Smooth muscle cell (in vitro differentiated cells): ENCODE data around the gene NF1. TPM values are rescaled to one million over a fixed set of nuclear protein-coding genes. Genes with fewer than 3 reads are reported as not detected.
A peak's percentile ranks its signal among the peaks of the same experiment; 100 is the strongest.

Source experiments
- DNase-seq: peaks from one replicate; lab custom pipeline; 2025; ENCODE audit not compliant: unreplicated experiment; lab: John Stamatoyannopoulos, UW
- H2AFZ ChIP-seq: fragments of 200-600 bp; sonication (generic); 2 replicates; pipeline ENCODE4 v1.6.0; 2016; ENCODE audit warnings: antibody characterized with exemption, low read depth, mild to moderate bottlenecking
- H3F3A ChIP-seq: fragments of 200-600 bp; sonication (generic); 2 replicates; pipeline ENCODE4 v1.6.0; 2017; ENCODE audit warnings: antibody characterized with exemption, low read depth
- H3K27ac ChIP-seq: fragments of 200-600 bp; sonication (generic); 2 replicates; pipeline ENCODE4 v1.5.1; 2016; ENCODE audit warnings: low read depth, mild to moderate bottlenecking
- H3K27me3 ChIP-seq: fragments of 200-600 bp; sonication (generic); 2 replicates; pipeline ENCODE4 v1.6.1; 2016; ENCODE audit warnings: low read depth, mild to moderate bottlenecking
- H3K36me3 ChIP-seq: fragments of 200-600 bp; sonication (generic); 2 replicates; pipeline ENCODE4 v1.5.1; 2016; ENCODE audit warnings: low read depth
- H3K4me1 ChIP-seq: fragments of 200-600 bp; sonication (generic); 2 replicates; pipeline ENCODE4 v1.5.1; 2016; ENCODE audit warnings: low read depth
- H3K4me2 ChIP-seq: fragments of 200-600 bp; sonication (generic); 2 replicates; pipeline ENCODE4 v1.6.0; 2016; ENCODE audit warnings: mild to moderate bottlenecking
- H3K4me3 ChIP-seq: fragments of 200-600 bp; sonication (generic); 2 replicates; pipeline ENCODE4 v1.5.1; 2016; ENCODE audit warnings: mild to moderate bottlenecking
- H3K79me2 ChIP-seq: fragments of 200-600 bp; sonication (generic); 2 replicates; pipeline ENCODE4 v1.6.0; 2016; ENCODE audit warnings: low read depth, mild to moderate bottlenecking
- H3K9ac ChIP-seq: fragments of 200-600 bp; sonication (generic); 2 replicates; pipeline ENCODE4 v1.6.0; 2016; ENCODE audit warnings: low read depth
- H3K9me3 ChIP-seq: fragments of 200-600 bp; sonication (generic); replicated peaks from 2 replicates; pipeline ENCODE4 v1.5.1; 2016; ENCODE audit warnings: low read depth
- H4K20me1 ChIP-seq: fragments of 200-600 bp; sonication (generic); 2 replicates; pipeline ENCODE4 v1.6.0; 2016; ENCODE audit warnings: low read depth
- CTCF ChIP-seq: fragments of 200-600 bp; sonication (generic); IDR thresholded peaks from 2 replicates; pipeline ENCODE4 v1.5.1; 2017; ENCODE audit warnings: borderline replicate concordance, mild to moderate bottlenecking, antibody characterized with exemption; ENCODE audit not compliant: insufficient read depth, poor library complexity, severe bottlenecking
- WGBS: methylation state at CpG from one replicate; pipeline ENCODE4 v1.1.7; 2016; ENCODE audit warnings: low lambda C conversion rate; 5-methylcytosine and 5-hydroxymethylcytosine counted together
- polyA plus RNA-seq: library from polyadenylated mRNA; unstranded; fragments of >200 nt; fragmentation: Nextera tagmentation; extraction: Ambion mirVana; gene quantifications from 2 replicates; pipeline ENCODE4 v1.2.1, GENCODE V29; 2016
- total RNA-seq: library from RNA; depleted of rRNA; stranded (reverse); fragments of >200 nt; gene quantifications from 2 replicates; pipeline ENCODE4 v1.2.3, GENCODE V29; 2014

The NF1 gene
- total and polyA plus RNA-seq, 2 experiments from 2014 or later, result 7.6 to 74.3 TPM

GRCh38 chr17:31272803-31273202 is 178.0 kb downstream of the NF1 start:
- TF ChIP-seq CTCF, result no peak
- H3K36me3 ChIP-seq, result peaks cover 2% of the 10 kb centered on the region
- H3K4me1 ChIP-seq, result peaks cover 8% of the 10 kb centered on the region
- no peaks in the 10 kb centered on the region for H3K79me2 ChIP-seq
- no peaks in the 10 kb centered on the region for H3K27me3 ChIP-seq
- H2AFZ ChIP-seq, result no peak overlapping the region
- DNase-seq, result no peak
- H3K4me2 ChIP-seq, result no peak overlapping the region
- no peak overlapping the region for H3K4me3 ChIP-seq
- no peak overlapping the region for H3K9ac ChIP-seq
- peaks cover 27% of the 10 kb centered on the region for H4K20me1 ChIP-seq
- no peak overlapping the region for H3K27ac ChIP-seq
- H3K9me3 ChIP-seq, result no peaks in the 10 kb centered on the region
- H3F3A ChIP-seq, result no peaks in the 10 kb centered on the region

DNA sequence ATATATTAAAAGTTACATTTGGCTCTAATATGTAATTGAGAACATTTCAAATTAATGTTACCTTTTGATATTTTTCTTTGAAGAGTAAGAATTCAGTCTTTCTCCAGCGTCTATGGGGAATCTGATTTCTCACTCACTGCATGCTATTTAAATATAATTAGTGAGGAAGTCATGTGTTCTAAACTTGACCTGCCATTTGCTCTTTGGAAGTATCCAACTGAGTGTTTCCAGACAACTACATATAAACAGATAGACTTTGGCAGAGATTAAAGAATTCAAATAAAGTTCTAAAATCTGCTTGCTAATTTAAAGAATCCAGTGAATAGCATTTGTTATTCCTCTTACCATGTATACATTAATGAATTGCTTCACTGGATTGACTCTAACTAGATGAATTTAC is 178.7 kb downstream of the NF1 start:
- Histone ChIP-seq H3K9ac (no peak overlapping the region), H3K79me2 (no peaks in the 10 kb centered on the region), H3F3A (no peaks in the 10 kb centered on the region), H3K4me2 (no peak overlapping the region), H3K4me1 (peaks cover 8% of the 10 kb centered on the region), H3K27me3 (no peaks in the 10 kb centered on the region), H3K4me3 (no peak overlapping the region), H3K9me3 (no peaks in the 10 kb centered on the region), H4K20me1 (peaks cover 20% of the 10 kb centered on the region), H3K36me3 (peaks cover 2% of the 10 kb centered on the region), H3K27ac (peak overlapping the region; percentile 36), H2AFZ (no peak overlapping the region)
- no peak for TF ChIP-seq CTCF
- no peak for DNase-seq
- 84% methylated on average over 1 of the region's 1 CpG for WGBS

DNA sequence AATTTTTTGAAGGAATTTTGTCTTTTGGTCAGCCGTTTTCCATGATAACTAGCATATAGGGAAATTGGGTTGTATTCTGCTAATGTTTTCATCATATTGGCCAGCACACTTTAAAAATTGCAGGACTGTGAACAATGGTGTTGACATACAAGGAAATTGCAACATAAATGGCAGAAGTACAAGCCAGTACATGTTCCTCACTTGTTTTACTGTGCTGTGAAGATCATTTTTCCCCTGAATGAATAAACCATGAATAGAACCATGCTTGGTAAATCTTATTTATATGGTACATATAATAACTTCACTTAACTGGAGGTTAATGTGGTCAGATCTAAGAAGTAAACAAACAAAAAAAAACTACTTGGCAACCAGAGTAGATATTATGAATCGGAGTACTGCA is 179.5 kb downstream of the NF1 start:
- Histone ChIP-seq H3K9me3 (no peaks in the 10 kb centered on the region), H3K4me2 (no peak overlapping the region), H3K36me3 (peaks cover 2% of the 10 kb centered on the region), H3K4me3 (no peak overlapping the region), H4K20me1 (peaks cover 13% of the 10 kb centered on the region), H3K27ac (peak overlapping the region; percentile 36), H3K9ac (no peak overlapping the region), H3K4me1 (peaks cover 3% of the 10 kb centered on the region), H3K79me2 (no peaks in the 10 kb centered on the region), H3F3A (no peaks in the 10 kb centered on the region), H2AFZ (no peak overlapping the region), H3K27me3 (no peaks in the 10 kb centered on the region)
- 86% methylated on average over 2 of the region's 2 CpGs for WGBS
- no peak for TF ChIP-seq CTCF
- DNase-seq, result no peak

GRCh38 chr17:31275116-31275515 is 180.3 kb downstream of the NF1 start:
- no peak for DNase-seq
- Histone ChIP-seq H3K79me2 (no peaks in the 10 kb centered on the region), H3K4me2 (no peak overlapping the region), H3K4me1 (no peaks in the 10 kb centered on the region), H3K27ac (peak overlapping the region; percentile 36), H3K36me3 (peaks cover 2% of the 10 kb centered on the region), H3F3A (no peaks in the 10 kb centered on the region), H4K20me1 (peaks cover 4% of the 10 kb centered on the region), H3K4me3 (no peak overlapping the region), H3K9ac (no peak overlapping the region), H3K9me3 (no peaks in the 10 kb centered on the region), H3K27me3 (no peaks in the 10 kb centered on the region), H2AFZ (no peak overlapping the region)
- no peak for TF ChIP-seq CTCF
- 83% methylated on average over 1 of the region's 1 CpG for WGBS
